Fibroblast of mammary gland (primary cell): ENCODE results near the gene TSSC4.

Experiments
- DNase-seq: peaks from one replicate; pipeline ENCODE4 v3.0.0-alpha.2; 2010; ENCODE audit warnings: low read depth
- H3K4me3 ChIP-seq: 2 replicates; pipeline ENCODE4 v1.5.1; 2011; ENCODE audit warnings: low read depth, mild to moderate bottlenecking, low read length, moderate library complexity; ENCODE audit not compliant: control insufficient read depth
- TF ChIP-seq, protein P1 (sequence below): conservative IDR thresholded peaks from 2 replicates; pipeline ENCODE4 v1.5.1; 2011; ENCODE audit warnings: low read depth, low read length, inconsistent platforms; ENCODE audit not compliant: control insufficient read depth, insufficient read depth

TSSC4 gene

GRCh38 chr11:2434506-2435255, 34.1 kb downstream of the TSSC4 start:
- TF ChIP-seq, protein P1, sequence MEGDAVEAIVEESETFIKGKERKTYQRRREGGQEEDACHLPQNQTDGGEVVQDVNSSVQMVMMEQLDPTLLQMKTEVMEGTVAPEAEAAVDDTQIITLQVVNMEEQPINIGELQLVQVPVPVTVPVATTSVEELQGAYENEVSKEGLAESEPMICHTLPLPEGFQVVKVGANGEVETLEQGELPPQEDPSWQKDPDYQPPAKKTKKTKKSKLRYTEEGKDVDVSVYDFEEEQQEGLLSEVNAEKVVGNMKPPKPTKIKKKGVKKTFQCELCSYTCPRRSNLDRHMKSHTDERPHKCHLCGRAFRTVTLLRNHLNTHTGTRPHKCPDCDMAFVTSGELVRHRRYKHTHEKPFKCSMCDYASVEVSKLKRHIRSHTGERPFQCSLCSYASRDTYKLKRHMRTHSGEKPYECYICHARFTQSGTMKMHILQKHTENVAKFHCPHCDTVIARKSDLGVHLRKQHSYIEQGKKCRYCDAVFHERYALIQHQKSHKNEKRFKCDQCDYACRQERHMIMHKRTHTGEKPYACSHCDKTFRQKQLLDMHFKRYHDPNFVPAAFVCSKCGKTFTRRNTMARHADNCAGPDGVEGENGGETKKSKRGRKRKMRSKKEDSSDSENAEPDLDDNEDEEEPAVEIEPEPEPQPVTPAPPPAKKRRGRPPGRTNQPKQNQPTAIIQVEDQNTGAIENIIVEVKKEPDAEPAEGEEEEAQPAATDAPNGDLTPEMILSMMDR = no peak
- no peak overlapping the region for H3K4me3 ChIP-seq
- DNase-seq = no peak

DNA sequence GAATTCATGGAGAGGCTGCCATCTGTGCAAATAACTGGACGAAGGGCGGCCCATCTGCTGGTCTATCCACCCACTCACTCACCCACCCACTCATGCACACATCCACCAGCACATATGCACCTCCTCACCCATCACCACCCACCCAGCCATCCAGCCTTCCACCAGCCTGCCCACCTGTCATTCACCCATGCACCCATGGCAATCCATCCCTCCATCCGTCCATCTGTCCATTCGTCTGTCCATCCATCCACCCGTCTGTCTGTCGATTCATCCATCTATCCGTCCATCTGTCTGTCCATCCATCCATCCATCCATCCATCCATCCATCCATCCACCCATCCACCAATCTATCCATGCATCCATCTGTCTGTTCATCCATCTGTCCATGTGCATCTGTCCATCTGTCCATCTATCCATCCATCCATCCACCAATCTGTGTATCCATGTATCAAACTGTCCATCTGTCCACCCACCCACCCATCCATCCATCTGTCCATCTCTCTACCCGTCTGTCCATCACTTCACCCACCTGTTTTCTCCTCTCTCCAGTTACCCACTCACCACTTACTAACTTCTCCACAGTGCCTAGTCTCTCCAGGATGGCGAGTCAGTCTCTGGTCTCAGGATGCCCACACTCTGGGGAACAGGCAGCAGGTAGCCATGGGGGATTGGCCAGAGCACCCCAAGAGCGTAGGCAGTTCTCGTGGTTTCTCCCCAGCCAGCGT, 34.9 kb downstream of the TSSC4 start:
- TF ChIP-seq, protein P1 = no peak
- no peak for DNase-seq
- H3K4me3 ChIP-seq = no peak overlapping the region

DNA sequence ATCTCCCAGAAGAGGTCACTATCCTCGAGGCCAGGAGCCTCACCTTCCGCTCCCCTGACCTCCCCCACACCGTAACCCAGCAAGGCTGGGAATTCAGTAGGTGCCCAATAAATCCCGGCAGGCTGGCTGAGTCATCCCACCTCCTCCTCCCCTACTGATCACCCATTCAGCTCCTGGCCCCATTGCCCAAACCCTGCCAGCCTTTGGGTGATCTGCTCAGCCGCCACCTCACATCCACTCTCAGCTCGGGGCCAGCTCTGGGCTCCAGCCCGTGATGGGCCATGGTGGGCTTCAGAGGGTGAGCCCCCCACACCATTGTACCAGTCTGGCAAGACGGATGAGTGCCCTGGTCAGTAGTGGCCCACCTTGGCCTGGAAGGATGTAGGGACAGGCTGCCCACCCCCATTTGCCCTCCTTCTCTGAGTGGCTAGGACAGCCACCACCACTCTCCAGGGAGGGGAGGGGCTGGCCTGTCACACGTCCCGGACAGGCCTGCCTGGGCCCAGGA, 35.5 kb downstream of the TSSC4 start:
- no peak for DNase-seq
- H3K4me3 ChIP-seq = no peak overlapping the region
- TF ChIP-seq, protein P1 = no peak

- no peak overlapping the region for H3K4me3 ChIP-seq
- TF ChIP-seq, protein P1 = no peak
- DNase-seq = no peak
Measured at GRCh38 chr11:2436521-2437031, 36.0 kb downstream of the TSSC4 start.

DNA sequence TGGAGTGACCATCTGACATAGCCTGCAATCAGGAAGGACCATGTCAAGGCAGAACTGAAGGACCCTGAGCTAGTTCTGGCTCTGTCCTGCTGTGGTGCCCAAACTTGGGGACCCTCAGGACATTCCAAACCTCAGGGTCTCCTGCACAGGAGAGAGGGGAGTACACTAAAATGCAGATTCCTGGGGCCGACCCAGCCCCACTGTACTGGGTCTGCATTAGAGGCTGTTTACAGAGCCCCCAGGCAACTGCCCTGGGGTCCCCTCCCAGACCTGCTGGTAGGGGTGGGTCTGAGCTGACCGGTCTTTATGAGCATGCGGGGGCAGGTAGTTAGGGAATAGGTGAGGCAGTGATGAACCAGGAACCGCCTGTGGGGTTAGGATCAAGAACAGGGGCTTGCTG, 37.0 kb downstream of the TSSC4 start:
- no peak overlapping the region for H3K4me3 ChIP-seq
- DNase-seq = no peak
- TF ChIP-seq, protein P1 = no peak

DNA sequence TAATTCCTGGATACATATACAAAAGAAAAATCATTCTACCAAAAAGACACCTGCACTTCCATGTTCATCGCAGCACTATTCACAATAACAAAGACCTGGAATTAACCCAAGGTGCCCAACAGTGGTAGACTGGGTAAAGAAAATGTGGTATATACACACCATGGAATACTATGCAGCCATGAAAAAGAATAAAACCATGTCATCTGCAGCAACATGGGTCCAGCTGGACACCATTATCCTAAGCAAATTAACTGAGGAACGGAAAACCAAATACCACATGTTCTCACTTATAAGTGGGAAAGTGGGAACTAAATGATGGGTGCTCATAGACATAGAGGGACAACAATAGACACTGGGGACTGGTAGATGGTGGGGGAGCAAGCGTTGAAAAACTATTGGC, 39.3 kb downstream of the TSSC4 start:
- TF ChIP-seq, protein P1 = no peak
- no peak for DNase-seq
- H3K4me3 ChIP-seq = no peak overlapping the region
